HG03520 (cell line): ENCODE data around the gene SLC16A11.
"Not testable (repeated sequence)": the region's sequence is repeated elsewhere in the genome, so short reads cannot be mapped to it uniquely, and the experiment has no call there.

Source experiments
- ATAC-seq: cut with Tn5 transposase; IDR thresholded peaks from one replicate; pipeline ENCODE4 v1.9.1; 2021; ENCODE audit warnings: mild to moderate bottlenecking, moderate library complexity; ENCODE audit not compliant: unreplicated experiment

Gene SLC16A11

GRCh38 chr17:7058831-7059447 is 15.0 kb upstream of the SLC16A11 start:
- ATAC-seq: no peak

- ATAC-seq: no peak
Observed at GRCh38 chr17:7056386-7056785, 12.5 kb upstream of the SLC16A11 start.

- not testable (repeated sequence) for ATAC-seq
Observed at GRCh38 chr17:7050583-7050982, 6.7 kb upstream of the SLC16A11 start.

GRCh38 chr17:7048968-7049367 is 5.1 kb upstream of the SLC16A11 start:
- no peak for ATAC-seq

- ATAC-seq: no peak
Observed at GRCh38 chr17:7047566-7047965, 3.7 kb upstream of the SLC16A11 start.

- ATAC-seq: not testable (repeated sequence)
Observed at GRCh38 chr17:7046725-7047397, 3.0 kb upstream of the SLC16A11 start.

GRCh38 chr17:7046127-7046724 is 2.3 kb upstream of the SLC16A11 start:
- ATAC-seq: no peak

- no peak for ATAC-seq
Observed at GRCh38 chr17:7045492-7046126, 1.7 kb upstream of the SLC16A11 start.

- no peak for ATAC-seq
Observed at GRCh38 chr17:7043182-7043496, 753 bp downstream of the SLC16A11 start.

- no peak for ATAC-seq
Observed at GRCh38 chr17:7042501-7043181, 1.3 kb downstream of the SLC16A11 start.

- no peak for ATAC-seq
Observed at GRCh38 chr17:7041607-7042500, 2.0 kb downstream of the SLC16A11 start.

GRCh38 chr17:7039832-7040231 is 4.1 kb downstream of the SLC16A11 start:
- no peak for ATAC-seq

GRCh38 chr17:7038025-7038862 is 5.6 kb downstream of the SLC16A11 start:
- no peak for ATAC-seq

GRCh38 chr17:7035591-7036368 is 8.1 kb downstream of the SLC16A11 start, which contains the start of gene SLC16A13:
TSS of gene SLC16A13 (plus strand) at chr17:7036015. CDS start at chr17:7036383, 368 bp downstream.
- ATAC-seq: peak; percentile 80

GRCh38 chr17:7034955-7035590 is 8.8 kb downstream of the SLC16A11 start:
- ATAC-seq: no peak

- ATAC-seq: no peak
Observed at GRCh38 chr17:7029659-7030058, 14.2 kb downstream of the SLC16A11 start.

GRCh38 chr17:7029096-7029495 is 14.8 kb downstream of the SLC16A11 start:
- no peak for ATAC-seq

GRCh38 chr17:7027335-7027734 is 16.6 kb downstream of the SLC16A11 start:
- no peak for ATAC-seq
